Peyer's patch (tissue), 4 donors: ENCODE results near the gene SCYL1.

Source experiments
- POLR2A ChIP-seq, 2 donors: fragments of 450-650 bp; IDR thresholded peaks; one replicate each; pipeline ENCODE4 v1.5.1; 2017; ENCODE audit warnings: antibody characterized with exemption in 2 of 2, mild to moderate bottlenecking in 2 of 2, moderate library complexity in 2 of 2
- TF ChIP-seq, protein P1 (sequence below), 6 experiments: fragments of 450-650 bp in 4 of 6; fragments of 200-600 bp in 2 of 6; sonication (generic) in 1 of 6; IDR thresholded peaks; one replicate each; pipeline ENCODE4 v1.5.1; 2017 to 2019; ENCODE audit warnings: antibody characterized with exemption in 6 of 6, mild to moderate bottlenecking in 3 of 6, moderate library complexity in 1 of 6

DNA sequence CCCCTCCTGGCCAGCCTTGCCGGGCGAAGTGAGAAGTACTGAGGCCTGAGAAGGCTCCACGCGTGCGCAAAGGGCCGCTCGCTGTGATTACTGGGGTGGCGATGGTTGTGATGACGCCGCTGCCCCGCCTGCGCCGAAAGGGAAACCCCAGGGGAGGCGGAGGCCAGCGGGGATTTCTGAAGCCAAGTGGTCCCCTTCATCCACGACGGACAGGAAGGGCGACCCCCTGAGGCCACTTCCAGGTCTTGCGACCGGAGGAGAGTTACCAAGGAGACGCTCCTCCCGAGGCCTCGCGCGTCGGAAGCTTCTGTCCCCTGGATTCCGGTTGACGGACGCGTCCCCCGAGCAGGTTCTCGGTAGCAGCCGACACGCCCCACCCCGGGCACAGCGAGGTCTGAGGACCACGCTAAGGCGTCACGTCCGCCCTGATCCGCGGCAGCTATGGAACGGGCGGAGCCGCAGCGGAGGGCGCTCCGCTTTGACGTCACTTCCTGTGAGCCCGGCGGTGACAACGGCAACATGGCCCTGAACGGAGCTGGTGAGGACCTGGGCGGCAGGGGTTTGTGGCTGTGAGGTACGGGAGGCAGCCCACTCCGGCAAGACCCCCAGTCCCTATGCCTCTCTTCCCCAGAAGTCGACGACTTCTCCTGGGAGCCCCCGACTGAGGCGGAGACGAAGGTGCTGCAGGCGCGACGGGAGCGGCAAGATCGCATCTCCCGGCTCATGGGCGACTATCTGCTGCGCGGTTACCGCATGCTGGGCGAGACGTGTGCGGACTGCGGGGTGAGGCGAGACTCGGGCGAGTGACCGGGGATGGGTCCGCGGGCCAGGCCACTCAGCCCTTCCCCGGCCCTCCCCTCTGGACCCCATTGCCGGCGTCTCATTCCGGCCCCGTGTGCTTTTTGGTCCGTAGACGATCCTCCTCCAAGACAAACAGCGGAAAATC is 45.4 kb downstream of the SCYL1 start, which contains the start of gene ZNRD2:
- TF ChIP-seq, protein P1, sequence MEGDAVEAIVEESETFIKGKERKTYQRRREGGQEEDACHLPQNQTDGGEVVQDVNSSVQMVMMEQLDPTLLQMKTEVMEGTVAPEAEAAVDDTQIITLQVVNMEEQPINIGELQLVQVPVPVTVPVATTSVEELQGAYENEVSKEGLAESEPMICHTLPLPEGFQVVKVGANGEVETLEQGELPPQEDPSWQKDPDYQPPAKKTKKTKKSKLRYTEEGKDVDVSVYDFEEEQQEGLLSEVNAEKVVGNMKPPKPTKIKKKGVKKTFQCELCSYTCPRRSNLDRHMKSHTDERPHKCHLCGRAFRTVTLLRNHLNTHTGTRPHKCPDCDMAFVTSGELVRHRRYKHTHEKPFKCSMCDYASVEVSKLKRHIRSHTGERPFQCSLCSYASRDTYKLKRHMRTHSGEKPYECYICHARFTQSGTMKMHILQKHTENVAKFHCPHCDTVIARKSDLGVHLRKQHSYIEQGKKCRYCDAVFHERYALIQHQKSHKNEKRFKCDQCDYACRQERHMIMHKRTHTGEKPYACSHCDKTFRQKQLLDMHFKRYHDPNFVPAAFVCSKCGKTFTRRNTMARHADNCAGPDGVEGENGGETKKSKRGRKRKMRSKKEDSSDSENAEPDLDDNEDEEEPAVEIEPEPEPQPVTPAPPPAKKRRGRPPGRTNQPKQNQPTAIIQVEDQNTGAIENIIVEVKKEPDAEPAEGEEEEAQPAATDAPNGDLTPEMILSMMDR (IDR thresholded peaks at IDR 0.05), result peak in 5 of 6 experiments; percentile 14 to 50 (median 44)
- peak; percentile 66 to 74 for TF ChIP-seq POLR2A (IDR thresholded peaks at IDR 0.05)
